Right lobe of liver (tissue), 4 donors: ENCODE measurements around the gene CHMP4A.

Experiments
- CTCF ChIP-seq, 4 donors: fragments of 200-600 bp in 3 of 4; fragments of 450-650 bp in 1 of 4; IDR thresholded peaks; one replicate each; pipeline versions ENCODE4 v1.5.1 to v1.8.0; 2016 to 2022; ENCODE audit warnings: antibody characterized with exemption in 4 of 4, mild to moderate bottlenecking in 2 of 4
- POLR2A ChIP-seq: fragments of 450-650 bp; IDR thresholded peaks from one replicate; pipeline ENCODE4 v1.6.1; 2017; ENCODE audit warnings: antibody characterized with exemption, mild to moderate bottlenecking
- donor health status: DM: no; HTN: no; CAD: no.
- donor health status: DM: no; HTN: no; CAD: no.
- donor health status: DM: no; HTN: yes; CAD: no.

GRCh38 chr14:24232645-24233537 is 19.6 kb upstream of the CHMP4A start, which contains the start of gene GMPR2:
- TF ChIP-seq CTCF (IDR thresholded peaks at IDR 0.05), result no peak
- no peak for TF ChIP-seq POLR2A
